Measurements from ENCODE around the gene MMRN1. TPM values are rescaled to one million over a fixed set of nuclear protein-coding genes. Genes with fewer than 3 reads are reported as not detected.

MMRN1 gene
- polyA plus RNA-seq, 1 experiment, result not detected

- no peak overlapping the region for H3K4me3 ChIP-seq (ENCODE audit: low read depth, low read length)
- ChIA-PET CTCF (no interaction called here), POLR2A (no interaction called here)
- no peak for DNase-seq (ENCODE audit: low read depth, low spot score)
- H3K9me3 ChIP-seq (ENCODE audit: control insufficient read depth, insufficient read depth, low read length), result no peaks in the 10 kb centered on the region
- H3K27me3 ChIP-seq (ENCODE audit: control insufficient read depth, insufficient read depth, low read length), result no peaks in the 10 kb centered on the region
- TF ChIP-seq, protein P1, sequence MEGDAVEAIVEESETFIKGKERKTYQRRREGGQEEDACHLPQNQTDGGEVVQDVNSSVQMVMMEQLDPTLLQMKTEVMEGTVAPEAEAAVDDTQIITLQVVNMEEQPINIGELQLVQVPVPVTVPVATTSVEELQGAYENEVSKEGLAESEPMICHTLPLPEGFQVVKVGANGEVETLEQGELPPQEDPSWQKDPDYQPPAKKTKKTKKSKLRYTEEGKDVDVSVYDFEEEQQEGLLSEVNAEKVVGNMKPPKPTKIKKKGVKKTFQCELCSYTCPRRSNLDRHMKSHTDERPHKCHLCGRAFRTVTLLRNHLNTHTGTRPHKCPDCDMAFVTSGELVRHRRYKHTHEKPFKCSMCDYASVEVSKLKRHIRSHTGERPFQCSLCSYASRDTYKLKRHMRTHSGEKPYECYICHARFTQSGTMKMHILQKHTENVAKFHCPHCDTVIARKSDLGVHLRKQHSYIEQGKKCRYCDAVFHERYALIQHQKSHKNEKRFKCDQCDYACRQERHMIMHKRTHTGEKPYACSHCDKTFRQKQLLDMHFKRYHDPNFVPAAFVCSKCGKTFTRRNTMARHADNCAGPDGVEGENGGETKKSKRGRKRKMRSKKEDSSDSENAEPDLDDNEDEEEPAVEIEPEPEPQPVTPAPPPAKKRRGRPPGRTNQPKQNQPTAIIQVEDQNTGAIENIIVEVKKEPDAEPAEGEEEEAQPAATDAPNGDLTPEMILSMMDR (IDR thresholded peaks at IDR 0.05; ENCODE audit: low read depth, low read length), result no peak
- H3K27ac ChIP-seq (ENCODE audit: low read depth, low read length), result no peak overlapping the region
These were observed 31.1 kb upstream of the MMRN1 start for GRCh38 chr4:89863533-89863932.

GRCh38 chr4:89868276-89868675 is 26.4 kb upstream of the MMRN1 start:
- CTCF ChIA-PET, result interaction anchor here (0.9 to 7.8 kb wide), 15 partner anchors 8 to 411 kb away, joined by 3 to 102 read pairs (median 4); no protein-coding TSS in a partner anchor
- no peak for DNase-seq (ENCODE audit: low read depth, low spot score)
- TF ChIP-seq, protein P1 (IDR thresholded peaks at IDR 0.05; ENCODE audit: low read depth, low read length), result no peak

DNA sequence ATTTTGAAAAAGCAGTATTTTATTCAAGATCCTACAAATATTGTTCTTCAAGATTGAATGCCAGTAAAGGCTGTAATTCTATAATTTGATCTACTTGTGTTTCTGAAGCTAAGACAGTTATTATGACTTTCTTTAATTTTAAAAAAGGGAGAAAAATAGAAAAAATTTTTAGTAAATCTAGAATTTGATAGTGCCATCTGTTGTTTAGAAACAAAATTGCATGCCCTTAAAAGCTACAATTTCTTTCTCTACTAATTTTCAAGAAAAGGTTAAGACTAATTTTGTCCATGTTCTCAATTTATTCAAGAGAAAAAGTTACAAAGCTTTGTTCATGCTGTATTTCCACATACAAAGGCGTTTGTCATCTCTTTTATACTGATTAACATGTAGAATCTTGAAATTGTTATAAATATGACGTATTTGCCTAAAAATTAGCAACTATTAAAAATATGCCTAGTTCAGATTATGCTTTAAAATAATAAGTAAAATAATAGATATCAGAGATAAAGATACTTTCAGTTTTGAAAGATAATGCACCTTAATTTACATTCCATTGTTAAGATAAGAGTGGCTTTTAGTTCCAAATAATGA is 25.6 kb upstream of the MMRN1 start:
- CTCF ChIA-PET, result interaction anchor here (0.5 to 7.8 kb wide), 23 partner anchors 9 to 412 kb away, joined by 3 to 102 read pairs (median 3); no protein-coding TSS in a partner anchor
- no peak for DNase-seq (ENCODE audit: low read depth, low spot score)
- Histone ChIP-seq H3K27me3 (ENCODE audit: control insufficient read depth, insufficient read depth, low read length) (no peaks in the 10 kb centered on the region), H3K4me3 (ENCODE audit: low read depth, low read length) (no peak overlapping the region), H3K9me3 (ENCODE audit: control insufficient read depth, insufficient read depth, low read length) (no peaks in the 10 kb centered on the region), H3K27ac (ENCODE audit: low read depth, low read length) (no peak overlapping the region)
- POLR2A ChIA-PET, result no interaction called here
- TF ChIP-seq, protein P1 (IDR thresholded peaks at IDR 0.05; ENCODE audit: low read depth, low read length), result peak; percentile 55

More at GRCh38 chr4:89868276-89868675, 26.4 kb upstream of the MMRN1 start:
- Histone ChIP-seq H3K27ac (ENCODE audit: low read depth, low read length) (no peak overlapping the region), H3K27me3 (ENCODE audit: control insufficient read depth, insufficient read depth, low read length) (no peaks in the 10 kb centered on the region), H3K9me3 (ENCODE audit: control insufficient read depth, insufficient read depth, low read length) (no peaks in the 10 kb centered on the region), H3K4me3 (ENCODE audit: low read depth, low read length) (no peak overlapping the region)
- POLR2A ChIA-PET, result no interaction called here

DNA sequence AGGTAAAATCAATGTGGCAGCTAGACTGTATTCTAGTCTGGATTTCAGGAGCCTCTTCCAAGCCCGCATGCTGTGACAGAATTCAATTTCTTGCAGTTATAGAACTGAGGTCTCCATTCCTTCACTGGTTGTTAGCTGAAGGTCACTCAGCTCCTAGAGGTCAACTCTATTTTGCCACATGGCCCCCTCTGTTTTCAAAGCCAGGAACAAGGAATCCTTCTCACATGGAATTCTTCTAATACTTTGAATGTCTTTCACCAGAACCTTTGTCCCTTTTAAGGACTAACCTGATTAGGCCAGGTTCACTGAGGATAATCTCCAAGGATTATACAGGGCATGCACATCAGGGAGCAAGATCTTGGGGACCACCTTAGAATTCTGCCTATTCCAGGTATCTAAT is 23.4 kb upstream of the MMRN1 start:
- Histone ChIP-seq H3K27me3 (ENCODE audit: control insufficient read depth, insufficient read depth, low read length) (no peaks in the 10 kb centered on the region), H3K4me3 (ENCODE audit: low read depth, low read length) (no peak overlapping the region), H3K9me3 (ENCODE audit: control insufficient read depth, insufficient read depth, low read length) (no peaks in the 10 kb centered on the region), H3K27ac (ENCODE audit: low read depth, low read length) (no peak overlapping the region)
- no peak for DNase-seq (ENCODE audit: low read depth, low spot score)
- ChIA-PET POLR2A (no interaction called here), CTCF (interaction anchor here (0.8 to 7.8 kb wide), 4 partner anchors 32 to 388 kb away, joined by 3 to 102 read pairs (median 38); no protein-coding TSS in a partner anchor)
- TF ChIP-seq, protein P1 (IDR thresholded peaks at IDR 0.05; ENCODE audit: low read depth, low read length), result no peak

GRCh38 chr4:89876548-89876947 is 18.1 kb upstream of the MMRN1 start:
- no peak overlapping the region for H3K4me3 ChIP-seq (ENCODE audit: low read depth, low read length)
- ChIA-PET CTCF (interaction anchor here (1.2 kb wide), 1 partner anchor 219 kb away, joined by 3 read pairs; no protein-coding TSS in a partner anchor), POLR2A (no interaction called here)
- H3K27ac ChIP-seq (ENCODE audit: low read depth, low read length), result no peak overlapping the region
- no peaks in the 10 kb centered on the region for H3K27me3 ChIP-seq (ENCODE audit: control insufficient read depth, insufficient read depth, low read length)
- DNase-seq (ENCODE audit: low read depth, low spot score), result no peak
- H3K9me3 ChIP-seq (ENCODE audit: control insufficient read depth, insufficient read depth, low read length), result no peaks in the 10 kb centered on the region
- TF ChIP-seq, protein P1 (IDR thresholded peaks at IDR 0.05; ENCODE audit: low read depth, low read length), result no peak

Measured in AG04450 (cell line).